Measurements from ENCODE around the gene TPP2. TPM values are rescaled to one million over a fixed set of nuclear protein-coding genes. Genes with fewer than 3 reads are reported as not detected.

The TPP2 gene
- total and polyA plus RNA-seq, 2 experiments from 2014 or later, result 15.0 to 47.3 TPM

- H3K4me1 ChIP-seq (ENCODE audit: insufficient read depth), result no peaks in the 10 kb centered on the region
- H3K9me2 ChIP-seq (replicated peaks; ENCODE audit: insufficient read depth), result no peaks in the 10 kb centered on the region
- TF ChIP-seq EZH2phosphoT487 (IDR thresholded peaks at IDR 0.05; ENCODE audit: low read depth, severe bottlenecking, unreplicated experiment) (no peak), EZH2 (IDR thresholded peaks at IDR 0.05; ENCODE audit: borderline replicate concordance) (no peak)
- TF ChIP-seq, protein P1, sequence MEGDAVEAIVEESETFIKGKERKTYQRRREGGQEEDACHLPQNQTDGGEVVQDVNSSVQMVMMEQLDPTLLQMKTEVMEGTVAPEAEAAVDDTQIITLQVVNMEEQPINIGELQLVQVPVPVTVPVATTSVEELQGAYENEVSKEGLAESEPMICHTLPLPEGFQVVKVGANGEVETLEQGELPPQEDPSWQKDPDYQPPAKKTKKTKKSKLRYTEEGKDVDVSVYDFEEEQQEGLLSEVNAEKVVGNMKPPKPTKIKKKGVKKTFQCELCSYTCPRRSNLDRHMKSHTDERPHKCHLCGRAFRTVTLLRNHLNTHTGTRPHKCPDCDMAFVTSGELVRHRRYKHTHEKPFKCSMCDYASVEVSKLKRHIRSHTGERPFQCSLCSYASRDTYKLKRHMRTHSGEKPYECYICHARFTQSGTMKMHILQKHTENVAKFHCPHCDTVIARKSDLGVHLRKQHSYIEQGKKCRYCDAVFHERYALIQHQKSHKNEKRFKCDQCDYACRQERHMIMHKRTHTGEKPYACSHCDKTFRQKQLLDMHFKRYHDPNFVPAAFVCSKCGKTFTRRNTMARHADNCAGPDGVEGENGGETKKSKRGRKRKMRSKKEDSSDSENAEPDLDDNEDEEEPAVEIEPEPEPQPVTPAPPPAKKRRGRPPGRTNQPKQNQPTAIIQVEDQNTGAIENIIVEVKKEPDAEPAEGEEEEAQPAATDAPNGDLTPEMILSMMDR (IDR thresholded peaks at IDR 0.05; ENCODE audit: poor library complexity), result no peak
- no peak overlapping the region for H3K27ac ChIP-seq
- no peaks in the 10 kb centered on the region for H3K9me3 ChIP-seq (ENCODE audit: low read depth)
- H3K36me3 ChIP-seq (replicated peaks; ENCODE audit: insufficient read depth, low read depth), result no peaks in the 10 kb centered on the region
- no peaks in the 10 kb centered on the region for H3K79me2 ChIP-seq
- H3K4me3 ChIP-seq, result no peak overlapping the region
- no peak overlapping the region for H2AFZ ChIP-seq
- H3K4me2 ChIP-seq, result no peak overlapping the region
- no peak for DNase-seq (ENCODE audit: low spot score)
- peaks cover 24% of the 10 kb centered on the region for H3K27me3 ChIP-seq
- 52% methylated on average over 1 of the region's 1 CpG for WGBS (ENCODE audit: low lambda C conversion rate, missing lambda C conversion rate)
- H4K20me1 ChIP-seq (ENCODE audit: insufficient read depth, poor library complexity, severe bottlenecking), result no peaks in the 10 kb centered on the region
Observed at GRCh38 chr13:102569488-102569887, 27.3 kb upstream of the TPP2 start.

DNA sequence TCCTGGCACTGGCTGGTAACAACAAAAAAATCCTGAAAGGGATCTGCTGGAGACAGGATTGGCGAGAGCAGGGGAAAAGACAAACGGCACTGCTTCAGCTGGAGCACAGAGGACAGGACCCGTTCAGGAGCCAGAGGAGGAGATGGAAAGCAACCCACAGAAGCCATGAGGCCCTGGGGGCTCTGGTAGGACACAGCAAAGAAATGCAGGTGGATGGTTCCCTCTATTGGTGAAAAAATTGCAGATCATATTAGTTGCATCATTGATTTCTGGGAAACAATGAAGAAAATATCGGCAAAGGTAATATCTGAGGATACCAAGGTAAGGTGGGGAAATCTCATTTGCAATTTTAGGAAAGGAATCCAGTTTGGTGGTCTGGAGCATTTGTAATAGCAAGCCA is 25.7 kb upstream of the TPP2 start:
- TF ChIP-seq EZH2phosphoT487 (IDR thresholded peaks at IDR 0.05; ENCODE audit: low read depth, severe bottlenecking, unreplicated experiment), result no peak
- TF ChIP-seq, protein P1 (IDR thresholded peaks at IDR 0.05; ENCODE audit: poor library complexity), result peak; percentile 7
- TF ChIP-seq EZH2 (IDR thresholded peaks at IDR 0.05; ENCODE audit: borderline replicate concordance), result no peak
- Histone ChIP-seq H3K9me3 (ENCODE audit: low read depth) (no peaks in the 10 kb centered on the region), H3K27me3 (peaks cover 21% of the 10 kb centered on the region), H3K9me2 (replicated peaks; ENCODE audit: insufficient read depth) (no peaks in the 10 kb centered on the region), H2AFZ (no peak overlapping the region), H3K79me2 (no peaks in the 10 kb centered on the region), H3K27ac (no peak overlapping the region), H3K4me3 (no peak overlapping the region), H3K36me3 (replicated peaks; ENCODE audit: insufficient read depth, low read depth) (no peaks in the 10 kb centered on the region), H3K4me1 (ENCODE audit: insufficient read depth) (no peaks in the 10 kb centered on the region), H3K4me2 (no peak overlapping the region), H4K20me1 (ENCODE audit: insufficient read depth, poor library complexity, severe bottlenecking) (no peaks in the 10 kb centered on the region)
- DNase-seq (ENCODE audit: low spot score), result no peak
- WGBS (ENCODE audit: low lambda C conversion rate, missing lambda C conversion rate), result 44% methylated on average over 4 of the region's 4 CpGs

- no peaks in the 10 kb centered on the region for H3K4me1 ChIP-seq (ENCODE audit: insufficient read depth)
- H3K4me3 ChIP-seq, result no peak overlapping the region
- peaks cover 16% of the 10 kb centered on the region for H3K27me3 ChIP-seq
- H3K9me3 ChIP-seq (ENCODE audit: low read depth), result no peaks in the 10 kb centered on the region
- H3K36me3 ChIP-seq (replicated peaks; ENCODE audit: insufficient read depth, low read depth), result no peaks in the 10 kb centered on the region
- TF ChIP-seq, protein P1 (IDR thresholded peaks at IDR 0.05; ENCODE audit: poor library complexity), result no peak
- TF ChIP-seq EZH2phosphoT487 (IDR thresholded peaks at IDR 0.05; ENCODE audit: low read depth, severe bottlenecking, unreplicated experiment) (no peak), EZH2 (IDR thresholded peaks at IDR 0.05; ENCODE audit: borderline replicate concordance) (no peak)
- H4K20me1 ChIP-seq (ENCODE audit: insufficient read depth, poor library complexity, severe bottlenecking), result no peaks in the 10 kb centered on the region
- no peaks in the 10 kb centered on the region for H3K9me2 ChIP-seq (replicated peaks; ENCODE audit: insufficient read depth)
- DNase-seq (ENCODE audit: low spot score), result no peak
- no peak overlapping the region for H3K27ac ChIP-seq
- no peak overlapping the region for H2AFZ ChIP-seq
- H3K4me2 ChIP-seq, result no peak overlapping the region
- H3K79me2 ChIP-seq, result no peaks in the 10 kb centered on the region
- WGBS (ENCODE audit: low lambda C conversion rate, missing lambda C conversion rate), result 55% methylated on average over 6 of the region's 6 CpGs
Observed at GRCh38 chr13:102572323-102572722, 24.5 kb upstream of the TPP2 start.
